ENCODE results near the gene MEGF10. TPM values are rescaled to one million over a fixed set of nuclear protein-coding genes. Genes with fewer than 3 reads are reported as not detected.

MEGF10 gene
- total and polyA plus RNA-seq, 7 experiments from 2014 or later = not detected

- no peaks in the 10 kb centered on the region for H3K36me3 ChIP-seq (ENCODE audit: control insufficient read depth in 2 of 3, insufficient read depth in 3 of 3, low read length in 3 of 3)
- no peak overlapping the region for H3K27ac ChIP-seq (ENCODE audit: low read depth, low read length)
- no peak for ATAC-seq
- no peaks in the 10 kb centered on the region for H3K4me1 Mint-ChIP-seq
- H3K9me3 ChIP-seq (ENCODE audit: control insufficient read depth in 2 of 3, low read length in 3 of 3) = no peaks in the 10 kb centered on the region
- H3K27me3 Mint-ChIP-seq = peaks cover 10 to 50% (median 23%) of the 10 kb centered on the region in 5 donors
- H3K4me3 ChIP-seq (ENCODE audit: low read length) = no peak overlapping the region
- ChIA-PET POLR2A (no interaction called here), CTCF (no interaction called here)
- no peaks in the 10 kb centered on the region for H3K4me1 ChIP-seq (ENCODE audit: control insufficient read depth in 2 of 2, insufficient read depth in 2 of 2, low read length in 2 of 2)
- no peak overlapping the region for H3K27ac Mint-ChIP-seq
- H3K27me3 ChIP-seq (ENCODE audit: control insufficient read depth in 2 of 2, insufficient read depth in 2 of 2, low read length in 2 of 2) = no peaks in the 10 kb centered on the region
- DNase-seq = no peak
- H3K9me3 Mint-ChIP-seq = no peaks in the 10 kb centered on the region
- no peaks in the 10 kb centered on the region for H3K36me3 Mint-ChIP-seq
- intact Hi-C loops (cut with micrococcal nuclease) = no loop called here
- H3K4me3 Mint-ChIP-seq = no peak overlapping the region
These were observed 218.2 kb downstream of the MEGF10 start for GRCh38 chr5:127508644-127509373.

Other genes starting within 250 kb of the MEGF10 start
- gene C5orf63, start 217.3 kb upstream of the MEGF10 start, total RNA-seq = 10 to 100 TPM in 4 of 5 experiments, 1 to 10 TPM in 1; 9.2 to 20.7 (median 11.9) TPM
- gene C5orf63, start 217.3 kb upstream of the MEGF10 start, polyA plus RNA-seq = 1 to 10 TPM; 4.3 to 4.7 TPM
- gene PRRC1, start 226.8 kb downstream of the MEGF10 start, total RNA-seq = 10 to 100 TPM; 34.6 to 56.6 (median 49.4) TPM
- gene PRRC1, start 226.8 kb downstream of the MEGF10 start, polyA plus RNA-seq = 10 to 100 TPM; 39.5 to 41.4 TPM